Large intestine (tissue), 3 donors: ENCODE data around the gene ERMP1. TPM values are rescaled to one million over a fixed set of nuclear protein-coding genes. Genes with fewer than 3 reads are reported as not detected.

Experiments used
- DNase-seq, 2 donors: peaks; one replicate each; pipeline versions ENCODE4 v3.0.0 to v3.0.0-alpha.2; 2013
- H3K27ac ChIP-seq: one replicate; pipeline ENCODE4 v1.5.1; 2013; ENCODE audit warnings: low read length
- H3K27me3 ChIP-seq: 2 replicates; pipeline ENCODE4 v1.6.1; 2013; ENCODE audit warnings: low read length; ENCODE audit not compliant: control insufficient read depth, insufficient read depth
- H3K36me3 ChIP-seq: 2 replicates; pipeline ENCODE4 v1.6.1; 2013; ENCODE audit warnings: low read length; ENCODE audit not compliant: control insufficient read depth, insufficient read depth
- H3K4me1 ChIP-seq: one replicate; pipeline ENCODE4 v1.6.1; 2013; ENCODE audit warnings: low read length; ENCODE audit not compliant: control insufficient read depth, insufficient read depth
- H3K4me3 ChIP-seq: one replicate; pipeline ENCODE4 v1.5.1; 2013; ENCODE audit warnings: low read length
- H3K9me3 ChIP-seq: one replicate; pipeline ENCODE4 v1.6.1; 2013; ENCODE audit warnings: mild to moderate bottlenecking, low read depth, low read length, moderate library complexity; ENCODE audit not compliant: control insufficient read depth
- WGBS: methylation state at CpG from one replicate; pipeline ENCODE4 v1.1.5; 2013; ENCODE audit warnings: low lambda C conversion rate; ENCODE audit not compliant: insufficient coverage; 5-methylcytosine and 5-hydroxymethylcytosine counted together
- polyA plus RNA-seq: library from polyadenylated mRNA; unstranded; fragments of 120-200 nt; gene quantifications from one replicate; pipeline ENCODE4 v1.2.1, GENCODE V29; 2013

The ERMP1 gene
- polyA plus RNA-seq, 1 donor = 17.1 TPM

DNA sequence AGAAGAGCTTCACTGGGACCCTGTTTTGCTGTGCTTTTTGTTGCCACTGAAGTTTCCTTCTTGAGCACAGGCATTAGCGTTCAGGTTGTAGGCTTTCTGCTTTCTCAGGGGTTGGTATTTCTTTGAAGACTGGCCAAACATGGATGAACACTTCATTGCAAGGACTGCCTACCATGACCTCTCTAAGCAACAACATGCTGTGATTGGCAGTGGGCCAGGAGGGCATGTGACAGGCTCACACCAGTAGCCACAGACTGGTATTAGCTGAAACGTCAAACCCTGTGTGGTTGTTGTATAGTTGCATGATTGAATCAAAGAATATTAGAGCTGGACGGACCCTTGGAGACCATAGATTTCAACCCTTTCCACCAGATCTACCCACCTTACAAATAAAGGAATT is 37.8 kb upstream of the ERMP1 start:
- DNase-seq = no peak
- no peak overlapping the region for H3K4me3 ChIP-seq
- H3K27me3 ChIP-seq = no peaks in the 10 kb centered on the region
- H3K27ac ChIP-seq = no peak overlapping the region
- no peaks in the 10 kb centered on the region for H3K4me1 ChIP-seq
- no peaks in the 10 kb centered on the region for H3K36me3 ChIP-seq
- WGBS = no CpG with 5 or more reads among the region's 3 CpGs
- H3K9me3 ChIP-seq = no peaks in the 10 kb centered on the region

DNA sequence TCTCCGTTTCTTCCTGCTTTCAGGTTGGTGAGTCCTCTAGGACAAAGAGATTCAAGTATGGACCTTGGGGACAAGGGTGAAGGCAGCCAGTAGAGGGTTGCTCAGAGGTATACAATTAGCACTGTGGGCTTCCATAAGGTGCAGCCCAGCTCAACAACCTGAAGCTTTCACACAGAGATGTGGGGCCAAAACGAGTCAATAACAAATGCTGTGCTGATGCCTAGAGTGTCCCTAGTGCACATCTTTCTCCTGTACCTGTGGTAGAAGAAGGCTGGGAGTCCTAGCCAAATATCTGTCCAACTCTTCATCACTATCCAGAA is 37.1 kb upstream of the ERMP1 start:
- no peaks in the 10 kb centered on the region for H3K4me1 ChIP-seq
- no peaks in the 10 kb centered on the region for H3K9me3 ChIP-seq
- H3K27me3 ChIP-seq = no peaks in the 10 kb centered on the region
- DNase-seq = no peak
- H3K27ac ChIP-seq = no peak overlapping the region
- H3K36me3 ChIP-seq = no peaks in the 10 kb centered on the region
- no peak overlapping the region for H3K4me3 ChIP-seq
- WGBS = no CpG with 5 or more reads among the region's 2 CpGs

DNA sequence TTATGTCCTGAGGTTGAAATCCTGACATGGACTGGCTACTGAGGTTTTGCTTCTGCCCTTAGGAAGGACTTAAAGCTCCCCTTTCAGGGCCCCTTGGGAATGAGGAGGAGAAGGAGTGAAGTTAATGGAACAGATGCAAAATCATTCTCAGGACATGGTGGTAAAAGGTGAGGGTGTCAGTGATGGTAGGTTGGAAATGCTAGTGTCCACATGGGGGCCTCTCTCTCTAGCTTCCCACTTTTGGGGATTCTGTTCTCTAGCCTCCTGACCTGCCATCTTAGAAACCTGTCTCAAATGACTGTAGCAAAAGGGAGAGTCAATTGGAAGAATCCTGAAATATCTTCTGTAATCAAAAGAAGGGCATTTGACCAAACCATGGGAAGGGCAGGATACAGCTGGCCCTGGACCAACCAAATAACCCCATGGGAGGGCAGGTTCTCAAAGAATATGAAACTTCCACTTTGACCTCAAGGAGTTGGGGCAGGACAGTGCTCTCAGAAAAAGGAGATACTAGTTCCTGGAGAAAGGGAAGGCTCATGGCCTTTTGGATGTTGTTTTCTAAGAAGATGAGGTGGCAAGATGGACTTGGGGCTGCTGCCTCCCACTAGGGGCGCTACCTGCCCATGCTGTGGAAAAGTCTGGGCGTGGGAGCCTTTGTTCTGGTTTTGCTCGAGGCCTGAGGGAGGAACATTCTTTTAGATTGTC is 36.5 kb upstream of the ERMP1 start:
- no peaks in the 10 kb centered on the region for H3K4me1 ChIP-seq
- H3K4me3 ChIP-seq = no peak overlapping the region
- DNase-seq = no peak
- no peaks in the 10 kb centered on the region for H3K27me3 ChIP-seq
- no CpG with 5 or more reads among the region's 3 CpGs for WGBS
- H3K36me3 ChIP-seq = no peaks in the 10 kb centered on the region
- no peaks in the 10 kb centered on the region for H3K9me3 ChIP-seq
- no peak overlapping the region for H3K27ac ChIP-seq

DNA sequence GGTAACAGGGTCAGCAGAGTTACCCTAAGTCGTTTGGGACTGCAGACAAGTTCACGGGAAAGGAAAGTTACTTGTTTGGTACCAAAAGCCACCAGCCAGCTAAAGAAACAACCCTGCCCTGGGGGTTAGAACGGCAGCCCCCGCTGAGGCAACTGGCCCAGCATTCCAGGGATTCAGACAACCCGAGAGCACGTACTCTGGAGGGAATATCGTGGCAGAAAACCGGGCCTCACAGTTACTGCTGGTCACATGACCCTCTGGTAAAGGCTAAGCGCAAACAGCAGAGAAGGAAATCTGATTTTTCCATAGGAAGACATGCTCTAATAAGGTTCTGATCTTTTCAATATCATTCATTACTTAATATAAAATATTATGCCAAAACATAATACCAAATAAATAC is 35.3 kb upstream of the ERMP1 start:
- DNase-seq = no peak
- Histone ChIP-seq H3K27ac (no peak overlapping the region), H3K4me1 (no peaks in the 10 kb centered on the region), H3K9me3 (no peaks in the 10 kb centered on the region), H3K27me3 (no peaks in the 10 kb centered on the region), H3K4me3 (no peak overlapping the region), H3K36me3 (no peaks in the 10 kb centered on the region)
- WGBS = 100% methylated on average over 1 of the region's 9 CpGs

DNA sequence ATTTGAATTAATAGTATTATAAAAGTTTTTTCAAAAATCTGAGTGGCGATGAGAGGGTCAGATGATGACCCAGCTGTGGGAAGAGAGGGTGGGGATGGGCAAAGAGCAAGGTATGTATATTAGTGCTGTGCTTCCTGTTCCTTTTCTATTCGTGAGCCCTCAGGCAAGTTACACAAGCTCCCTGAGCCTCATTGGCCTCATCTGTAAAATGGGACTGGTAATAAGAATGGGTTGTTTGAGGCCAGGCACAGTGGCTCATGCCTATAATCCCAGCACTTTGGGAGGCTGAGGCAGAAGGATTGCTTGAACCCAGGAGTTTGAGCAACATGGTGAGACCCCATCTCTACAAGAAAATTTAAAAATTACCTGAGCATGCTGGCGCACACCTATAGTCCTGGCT is 33.8 kb upstream of the ERMP1 start:
- Histone ChIP-seq H3K27ac (no peak overlapping the region), H3K27me3 (no peaks in the 10 kb centered on the region), H3K4me3 (no peak overlapping the region), H3K36me3 (no peaks in the 10 kb centered on the region), H3K9me3 (no peaks in the 10 kb centered on the region), H3K4me1 (no peaks in the 10 kb centered on the region)
- no peak for DNase-seq
- WGBS = no CpG with 5 or more reads among the region's 3 CpGs

DNA sequence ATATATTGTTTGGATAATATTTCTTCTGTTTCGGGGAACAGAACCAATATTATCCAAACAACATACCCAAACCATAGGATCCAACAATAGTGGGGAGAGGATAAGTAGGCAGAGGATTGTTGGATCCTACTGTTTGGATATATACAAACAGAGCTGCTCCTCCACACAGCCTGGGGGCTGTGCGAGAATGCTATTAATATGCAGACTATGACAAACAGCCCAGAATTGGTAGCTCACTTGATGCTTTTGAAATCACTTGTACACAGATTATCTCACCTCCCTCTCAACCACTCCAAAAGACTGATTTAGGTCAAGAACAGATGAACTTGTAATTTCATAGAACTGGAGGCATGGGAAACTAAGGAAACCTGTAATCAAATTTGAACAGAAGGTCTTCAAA is 33.4 kb upstream of the ERMP1 start:
- DNase-seq = no peak
- WGBS = no CpG with 5 or more reads among the region's 2 CpGs

DNA sequence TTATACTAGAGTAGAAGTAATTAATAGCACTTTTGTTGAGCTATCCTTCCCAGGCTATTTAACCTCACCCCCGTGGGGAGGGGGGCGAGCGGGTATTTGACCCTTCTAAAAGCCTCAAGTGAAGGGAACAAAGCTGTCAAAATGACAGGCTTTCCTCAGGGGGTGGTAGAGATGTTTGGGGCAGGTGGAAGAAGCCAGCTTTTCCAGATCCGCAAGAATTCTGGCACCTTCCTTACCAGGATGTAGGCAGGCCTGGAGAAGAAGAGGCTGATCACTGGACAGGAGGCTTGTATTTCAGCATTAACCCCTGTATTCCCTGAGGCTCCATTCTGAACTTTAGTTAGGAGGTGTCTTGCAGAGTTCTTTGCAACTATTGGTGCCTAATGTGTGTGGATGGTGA is 31.5 kb upstream of the ERMP1 start:
- Histone ChIP-seq H3K4me3 (no peak overlapping the region), H3K27ac (no peak overlapping the region), H3K36me3 (no peaks in the 10 kb centered on the region), H3K27me3 (no peaks in the 10 kb centered on the region), H3K4me1 (no peaks in the 10 kb centered on the region), H3K9me3 (no peaks in the 10 kb centered on the region)
- no CpG with 5 or more reads among the region's 4 CpGs for WGBS
- DNase-seq = no peak

More for the DNA sequence above, 33.4 kb upstream of the ERMP1 start:
- no peaks in the 10 kb centered on the region for H3K36me3 ChIP-seq
- no peaks in the 10 kb centered on the region for H3K27me3 ChIP-seq
- H3K4me3 ChIP-seq = no peak overlapping the region
- H3K4me1 ChIP-seq = no peaks in the 10 kb centered on the region
- H3K9me3 ChIP-seq = no peaks in the 10 kb centered on the region
- no peak overlapping the region for H3K27ac ChIP-seq

DNA sequence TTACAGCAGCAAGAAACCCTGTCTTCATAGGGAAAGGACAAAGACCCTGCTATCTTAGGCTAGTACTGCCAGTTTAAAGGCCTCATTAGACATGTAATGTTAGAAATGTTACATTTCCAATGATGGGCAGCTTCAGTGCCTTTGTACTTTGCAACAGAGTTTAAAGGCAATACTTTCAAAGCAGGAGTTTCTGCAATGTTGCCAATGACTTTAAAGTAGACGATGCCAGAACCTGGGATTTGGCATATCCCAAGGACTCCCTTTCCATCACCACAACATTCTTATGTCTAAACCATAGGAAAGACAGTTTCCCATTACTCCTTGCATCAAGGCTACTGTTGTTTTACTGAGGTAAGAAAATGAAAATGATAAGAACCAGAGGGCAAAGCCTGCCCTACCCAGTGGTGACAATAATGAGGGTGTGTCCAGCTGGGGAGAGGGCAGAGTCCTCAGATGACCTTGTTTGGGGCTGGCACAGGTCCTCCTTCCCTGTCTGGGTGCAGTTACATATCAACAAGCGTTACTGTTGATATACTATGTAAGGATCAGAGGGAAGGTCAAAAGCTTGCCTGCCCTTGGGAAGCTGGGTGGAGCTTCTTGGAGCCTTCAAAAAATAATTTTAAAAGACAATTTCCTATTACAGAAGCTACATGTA is 30.3 kb upstream of the ERMP1 start:
- Histone ChIP-seq H3K27ac (no peak overlapping the region), H3K36me3 (no peaks in the 10 kb centered on the region), H3K4me1 (no peaks in the 10 kb centered on the region), H3K4me3 (no peak overlapping the region), H3K9me3 (no peaks in the 10 kb centered on the region), H3K27me3 (no peaks in the 10 kb centered on the region)
- 83% methylated on average over 1 of the region's 2 CpGs for WGBS
- DNase-seq = peak; percentile 23 to 68

DNA sequence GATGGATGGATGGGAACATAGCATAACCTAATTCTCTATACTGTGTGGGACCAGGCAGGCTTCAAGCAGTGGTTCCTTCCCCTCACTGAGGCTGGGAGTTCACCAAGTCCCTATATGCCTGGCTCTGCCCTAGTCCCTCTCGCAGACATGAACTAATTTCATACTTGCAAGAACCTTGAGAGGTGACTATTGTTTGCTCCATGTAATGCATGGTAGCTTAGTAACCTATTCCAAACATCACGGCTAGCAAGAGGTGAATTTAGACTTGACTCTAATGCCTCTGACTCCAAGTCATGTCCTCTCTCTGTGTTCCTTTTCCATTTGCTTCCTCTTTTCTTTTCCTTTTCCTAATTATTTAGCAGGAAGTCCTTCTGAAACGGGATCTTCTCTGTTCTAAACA is 25.9 kb upstream of the ERMP1 start:
- no peak for DNase-seq
- Histone ChIP-seq H3K27me3 (no peaks in the 10 kb centered on the region), H3K27ac (no peak overlapping the region), H3K36me3 (no peaks in the 10 kb centered on the region), H3K4me1 (no peaks in the 10 kb centered on the region), H3K4me3 (no peak overlapping the region), H3K9me3 (no peaks in the 10 kb centered on the region)
- WGBS = no CpG with 5 or more reads among the region's 3 CpGs

DNA sequence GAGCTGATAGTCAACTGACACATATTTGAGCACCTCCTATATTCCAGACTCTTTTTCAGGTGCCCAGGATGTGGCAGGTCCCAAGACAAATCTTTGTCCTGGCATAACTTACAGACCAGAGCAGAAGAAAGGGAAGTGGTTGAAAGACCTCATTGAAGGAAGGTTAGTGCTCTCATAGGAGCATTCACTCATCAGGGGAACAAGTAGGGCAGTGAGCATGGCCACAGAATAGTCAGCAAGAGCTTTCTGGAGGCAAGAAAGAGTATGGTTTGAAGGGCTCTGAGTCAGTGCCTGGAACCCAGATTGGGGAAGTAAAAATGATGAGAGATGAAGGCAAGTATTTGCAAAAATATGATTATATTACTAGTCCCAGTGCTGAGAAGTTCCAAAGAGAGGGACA is 25.0 kb upstream of the ERMP1 start:
- Histone ChIP-seq H3K27me3 (no peaks in the 10 kb centered on the region), H3K9me3 (no peaks in the 10 kb centered on the region), H3K4me1 (no peaks in the 10 kb centered on the region), H3K27ac (no peak overlapping the region), H3K4me3 (no peak overlapping the region), H3K36me3 (no peaks in the 10 kb centered on the region)
- no peak for DNase-seq
